ENCODE results near the gene VTA1. TPM values are rescaled to one million over a fixed set of nuclear protein-coding genes. Genes with fewer than 3 reads are reported as not detected.

VTA1 gene
- total and polyA plus RNA-seq, 2 of the 8 experiments (the other 6 are each of a cell fraction or from before 2014, with no cell fraction given): 63.6 to 67.0 TPM

DNA sequence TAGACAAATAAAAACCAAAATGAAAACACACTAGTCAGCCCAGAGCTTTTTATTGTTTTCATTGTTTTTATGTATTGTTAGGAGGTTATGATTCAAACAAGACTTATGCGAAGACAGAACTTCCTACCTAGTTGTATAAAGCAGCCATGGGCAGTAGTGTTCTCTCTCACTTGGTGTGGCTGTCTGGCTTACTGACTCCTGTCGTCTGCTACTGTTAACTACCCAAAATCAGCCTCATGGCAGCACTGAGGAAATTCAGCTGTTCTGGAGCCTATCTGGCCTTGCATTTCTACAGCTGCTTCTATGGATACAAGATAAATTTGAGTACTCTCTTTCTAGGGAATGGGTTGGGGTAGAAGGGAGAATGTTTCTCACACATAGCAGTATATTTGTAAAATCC, 20.4 kb downstream of the VTA1 start (continued):
- no peak for TF ChIP-seq RNF2 (IDR thresholded peaks at IDR 0.05; ENCODE audit: borderline replicate concordance, low read depth, low read length, missing control alignments, poor library complexity, severe bottlenecking)
- TF ChIP-seq ZNF274 (IDR thresholded peaks at IDR 0.05; ENCODE audit: borderline replicate concordance, extremely low read depth, low read length): no peak
- no peak for TF ChIP-seq HDAC6 (IDR thresholded peaks at IDR 0.05; ENCODE audit: low read depth, low read length)
- no peak for TF ChIP-seq RBBP5 (IDR thresholded peaks at IDR 0.05; ENCODE audit: borderline replicate concordance, low read depth, low read length)

Measured in H1 (cell line).